Thyroid gland (tissue), 4 donors: ENCODE results near the gene PRDM7. TPM values are rescaled to one million over a fixed set of nuclear protein-coding genes. Genes with fewer than 3 reads are reported as not detected.

Experiments used
- DNase-seq, 2 donors: peaks; one replicate each; pipeline ENCODE4 v3.0.0-alpha.2; 2019
- H3K27ac ChIP-seq, 3 donors: fragments of 200-600 bp; sonication (generic); 1 replicate in 2 of 3; 2 replicates in 1 of 3; pipeline ENCODE4 v1.5.1; 2016 to 2019; ENCODE audit warnings: mild to moderate bottlenecking in 1 of 3, moderate library complexity in 1 of 3
- H3K27me3 ChIP-seq: fragments of 200-600 bp; sonication (generic); one replicate; pipeline ENCODE4 v1.5.1; 2019
- H3K36me3 ChIP-seq, 2 donors: fragments of 200-600 bp; sonication (generic); one replicate each; pipeline ENCODE4 v1.5.1; 2016 to 2019
- H3K4me1 ChIP-seq, 2 donors: fragments of 200-600 bp; sonication (generic); one replicate each; pipeline ENCODE4 v1.5.1; 2017 to 2019
- H3K4me3 ChIP-seq, 3 donors: fragments of 200-600 bp; sonication (generic); replicated peaks in 1 of 3; 1 replicate in 2 of 3; 2 replicates in 1 of 3; pipeline ENCODE4 v1.5.1; 2016; ENCODE audit warnings: mild to moderate bottlenecking in 1 of 3
- H3K9me3 ChIP-seq: fragments of 200-600 bp; sonication (generic); one replicate; pipeline ENCODE4 v1.5.1; 2017
- POLR2A ChIP-seq, 2 donors: fragments of 450-650 bp; IDR thresholded peaks; one replicate each; pipeline ENCODE4 v1.6.1; 2017; ENCODE audit warnings: antibody characterized with exemption in 2 of 2, mild to moderate bottlenecking in 2 of 2, moderate library complexity in 1 of 2
- WGBS, 2 donors: methylation state at CpG; one replicate each; pipeline ENCODE4 v1.1.5; 2017; 5-methylcytosine and 5-hydroxymethylcytosine counted together
- intact Hi-C: fragments of 100-400 bp; cut with DNase I; formaldehyde crosslinking; loops from one replicate; pipeline ENCODE4 v1.15.1; 2023
- total RNA-seq, 4 donors: library from RNA; depleted of rRNA; stranded (reverse); fragments of >200 nt; gene quantifications; one replicate each; pipeline ENCODE4 v1.2.3, GENCODE V29; 2016
- TF ChIP-seq, protein P1 (sequence below), 6 experiments: fragments of 200-600 bp in 3 of 6; fragments of 450-650 bp in 3 of 6; sonication (generic) in 3 of 6; IDR thresholded peaks; one replicate each; pipeline ENCODE4 v1.5.1; 2016 to 2019; ENCODE audit warnings: antibody characterized with exemption in 6 of 6, mild to moderate bottlenecking in 2 of 6, inconsistent platforms in 1 of 6, moderate library complexity in 1 of 6

PRDM7 gene
- total RNA-seq, 4 donors from 2014 or later, result not detected

DNA sequence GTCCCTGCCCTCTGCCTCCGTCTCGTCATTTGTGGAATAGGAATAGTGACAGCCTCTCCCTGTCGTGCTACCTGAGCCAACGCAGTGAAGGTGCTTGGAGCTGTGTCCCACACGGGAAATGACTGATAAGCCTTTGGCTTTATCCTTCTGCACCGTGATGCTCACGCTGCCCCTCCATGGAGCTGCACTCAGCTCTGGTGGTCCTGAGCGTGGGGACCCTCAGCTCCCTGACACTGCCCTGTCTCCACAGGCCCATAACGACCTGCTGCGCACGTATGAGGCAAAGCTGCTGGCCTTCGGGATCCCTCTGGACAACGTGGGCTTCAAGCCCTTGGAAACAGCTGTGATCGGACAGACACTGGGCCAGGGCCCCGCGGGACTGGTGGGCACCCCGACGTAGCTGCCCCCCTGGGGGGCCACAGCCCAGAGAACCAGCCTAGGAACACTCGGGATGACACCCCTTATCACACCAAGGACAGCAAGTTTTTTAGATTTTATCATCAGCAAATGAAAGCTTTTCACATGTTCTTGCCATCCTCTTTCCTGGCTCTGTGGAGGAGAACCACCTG, 34.1 kb downstream of the PRDM7 start:
- Histone ChIP-seq H3K9me3 (no peaks in the 10 kb centered on the region), H3K4me1 (peaks cover 11 to 19% of the 10 kb centered on the region in 2 donors), H3K27ac (no peak overlapping the region), H3K36me3 (peaks cover 43% of the 10 kb centered on the region in 2 donors), H3K4me3 (no peak overlapping the region), H3K27me3 (no peaks in the 10 kb centered on the region)
- TF ChIP-seq, protein P1, sequence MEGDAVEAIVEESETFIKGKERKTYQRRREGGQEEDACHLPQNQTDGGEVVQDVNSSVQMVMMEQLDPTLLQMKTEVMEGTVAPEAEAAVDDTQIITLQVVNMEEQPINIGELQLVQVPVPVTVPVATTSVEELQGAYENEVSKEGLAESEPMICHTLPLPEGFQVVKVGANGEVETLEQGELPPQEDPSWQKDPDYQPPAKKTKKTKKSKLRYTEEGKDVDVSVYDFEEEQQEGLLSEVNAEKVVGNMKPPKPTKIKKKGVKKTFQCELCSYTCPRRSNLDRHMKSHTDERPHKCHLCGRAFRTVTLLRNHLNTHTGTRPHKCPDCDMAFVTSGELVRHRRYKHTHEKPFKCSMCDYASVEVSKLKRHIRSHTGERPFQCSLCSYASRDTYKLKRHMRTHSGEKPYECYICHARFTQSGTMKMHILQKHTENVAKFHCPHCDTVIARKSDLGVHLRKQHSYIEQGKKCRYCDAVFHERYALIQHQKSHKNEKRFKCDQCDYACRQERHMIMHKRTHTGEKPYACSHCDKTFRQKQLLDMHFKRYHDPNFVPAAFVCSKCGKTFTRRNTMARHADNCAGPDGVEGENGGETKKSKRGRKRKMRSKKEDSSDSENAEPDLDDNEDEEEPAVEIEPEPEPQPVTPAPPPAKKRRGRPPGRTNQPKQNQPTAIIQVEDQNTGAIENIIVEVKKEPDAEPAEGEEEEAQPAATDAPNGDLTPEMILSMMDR (IDR thresholded peaks at IDR 0.05), result no peak
- no peak for TF ChIP-seq POLR2A (IDR thresholded peaks at IDR 0.05)
- 84 to 89% methylated on average over 15 to 18 of the region's 19 CpGs for WGBS, 2 donors
- intact Hi-C loops, result no loop called here
- DNase-seq, result no peak

DNA sequence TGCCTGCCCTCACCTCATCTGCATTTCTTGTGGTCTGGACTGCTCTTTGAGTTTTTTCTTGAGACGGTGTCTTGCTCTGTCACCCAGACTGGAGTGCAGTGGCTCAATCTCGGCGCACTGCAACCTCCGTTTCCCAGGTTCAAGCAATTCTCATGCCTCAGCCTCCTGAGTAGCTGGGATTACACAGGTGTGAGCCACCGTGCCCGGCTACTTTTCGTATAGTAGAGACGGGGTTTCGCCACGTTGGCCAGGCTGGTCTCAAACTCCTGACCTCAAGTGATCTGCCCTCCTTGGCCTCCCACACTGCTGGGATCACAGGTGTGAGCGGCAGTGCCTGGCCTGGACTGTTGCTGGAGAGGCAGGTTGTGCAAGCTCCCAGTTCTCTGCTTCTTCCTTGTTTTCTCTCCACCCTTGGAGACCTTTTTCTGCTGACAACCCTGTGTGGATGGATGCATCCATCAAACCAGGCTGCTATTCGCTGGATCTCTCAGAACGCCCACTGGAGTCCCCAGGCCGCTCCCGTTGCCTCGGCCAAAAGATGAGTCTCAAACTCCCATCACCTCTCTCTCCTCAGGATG, 35.1 kb downstream of the PRDM7 start:
- no peak for DNase-seq
- Histone ChIP-seq H3K4me1 (peaks cover 6 to 13% of the 10 kb centered on the region in 2 donors), H3K27ac (no peak overlapping the region), H3K9me3 (no peaks in the 10 kb centered on the region), H3K4me3 (no peak overlapping the region), H3K27me3 (no peaks in the 10 kb centered on the region), H3K36me3 (peaks cover 51 to 53% of the 10 kb centered on the region in 2 donors)
- intact Hi-C loops, result no loop called here
- 90 to 96% methylated on average over 16 of the region's 16 CpGs for WGBS, 2 donors
- TF ChIP-seq, protein P1 (IDR thresholded peaks at IDR 0.05), result no peak
- TF ChIP-seq POLR2A (IDR thresholded peaks at IDR 0.05), result no peak

DNA sequence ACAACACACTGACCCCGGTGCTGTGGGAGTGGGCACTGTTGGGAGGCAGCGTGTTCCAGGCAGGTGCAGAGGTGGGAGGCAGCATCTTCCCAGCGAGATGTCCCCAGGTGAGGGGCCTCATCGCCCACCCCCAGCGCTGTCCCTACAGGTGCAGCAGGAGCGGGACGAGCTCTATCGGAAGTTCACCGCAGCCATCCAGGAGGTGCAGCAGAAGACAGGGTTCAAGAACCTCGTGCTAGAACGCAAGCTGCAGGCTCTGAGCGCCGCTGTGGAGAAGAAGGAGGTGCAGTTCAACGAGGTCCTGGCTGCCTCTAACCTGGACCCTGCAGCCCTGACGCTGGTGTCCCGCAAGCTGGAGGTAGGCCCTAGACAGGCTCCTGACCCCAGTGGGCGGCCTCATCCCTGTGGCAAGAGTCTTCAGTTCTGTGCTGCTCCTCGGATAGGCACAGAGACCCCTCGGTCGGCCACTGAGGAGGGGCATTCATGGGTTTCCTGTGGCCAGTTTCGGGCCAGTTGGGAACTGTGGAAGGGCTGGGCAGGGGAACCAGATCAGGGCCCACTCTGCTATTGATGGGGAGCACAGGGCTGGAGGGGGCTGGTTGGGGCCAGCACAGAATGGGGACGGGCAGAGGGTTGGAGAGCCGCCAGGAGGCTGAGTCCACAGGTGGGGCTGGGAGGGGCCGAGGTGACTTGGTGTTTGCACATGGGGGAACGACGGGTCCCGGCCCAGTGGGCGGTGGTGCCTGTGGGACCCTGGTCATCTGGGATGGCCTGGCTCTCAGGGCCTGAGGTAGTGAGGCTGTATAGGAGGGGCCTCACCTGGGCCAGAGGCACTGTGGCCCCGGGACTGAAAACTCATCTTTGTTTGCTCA, 36.7 kb downstream of the PRDM7 start:
- Histone ChIP-seq H3K4me3 (no peak overlapping the region), H3K27ac (no peak overlapping the region), H3K4me1 (peaks cover 0 to 6% of the 10 kb centered on the region in 2 donors), H3K9me3 (no peaks in the 10 kb centered on the region), H3K36me3 (peaks cover 66 to 67% of the 10 kb centered on the region in 2 donors), H3K27me3 (no peaks in the 10 kb centered on the region)
- DNase-seq, result no peak
- TF ChIP-seq POLR2A (IDR thresholded peaks at IDR 0.05), result no peak
- TF ChIP-seq, protein P1 (IDR thresholded peaks at IDR 0.05), result no peak
- WGBS, 2 donors, result 91 to 95% methylated on average over 9 to 28 of the region's 29 CpGs
- intact Hi-C loops, result no loop called here

DNA sequence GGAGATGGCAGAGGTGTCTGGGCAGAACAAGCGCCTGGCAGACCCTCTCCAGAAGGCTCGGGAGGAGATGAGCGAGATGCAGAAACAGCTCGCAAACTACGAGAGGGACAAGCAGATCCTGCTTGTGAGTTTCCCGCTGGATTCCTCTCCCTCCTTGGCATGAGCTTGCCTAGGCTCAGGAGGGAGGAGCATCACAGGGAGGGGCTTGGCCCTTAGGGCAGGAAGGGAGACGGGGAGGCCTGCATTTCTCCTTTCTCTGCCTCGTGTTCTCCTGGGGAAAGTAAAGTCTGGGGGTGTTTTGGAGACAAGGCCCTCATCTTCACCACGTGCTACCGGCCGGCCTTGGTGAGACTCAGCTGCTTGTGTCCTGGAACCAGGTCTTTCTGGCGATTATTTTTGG, 39.9 kb downstream of the PRDM7 start:
- intact Hi-C loops, result no loop called here
- WGBS, 2 donors, result 80 to 87% methylated on average over 12 of the region's 12 CpGs
- Histone ChIP-seq H3K27me3 (no peaks in the 10 kb centered on the region), H3K9me3 (no peaks in the 10 kb centered on the region), H3K4me3 (no peak overlapping the region), H3K36me3 (peaks cover 69 to 71% of the 10 kb centered on the region in 2 donors), H3K27ac (no peak overlapping the region), H3K4me1 (no peaks in the 10 kb centered on the region)
- DNase-seq, result no peak
- TF ChIP-seq, protein P1 (IDR thresholded peaks at IDR 0.05), result no peak
- no peak for TF ChIP-seq POLR2A (IDR thresholded peaks at IDR 0.05)

DNA sequence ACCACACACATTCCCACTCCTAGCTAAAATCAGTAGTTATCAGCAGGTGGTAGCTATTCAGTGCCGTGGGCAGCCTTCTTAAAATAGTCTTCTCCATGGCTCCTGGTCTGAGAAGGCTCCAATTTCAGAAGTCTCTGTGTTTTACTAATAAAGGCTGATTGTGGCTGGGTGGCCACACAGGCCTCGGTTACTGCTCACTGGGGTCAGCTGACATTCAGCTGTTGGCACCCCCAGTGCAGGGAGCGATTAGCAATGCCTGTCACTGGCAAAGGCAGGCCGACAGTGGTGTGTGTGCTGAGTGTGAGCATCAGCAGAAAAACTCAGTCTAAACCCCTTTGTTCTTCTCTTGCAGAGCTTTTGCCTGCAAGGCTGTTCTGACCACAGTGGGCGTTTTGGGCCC, 41.2 kb downstream of the PRDM7 start:
- H3K36me3 ChIP-seq, result peaks cover 74 to 77% of the 10 kb centered on the region in 2 donors

More for the DNA sequence above, 41.2 kb downstream of the PRDM7 start:
- no peaks in the 10 kb centered on the region for H3K4me1 ChIP-seq
- no peak for DNase-seq
- H3K4me3 ChIP-seq, result no peak overlapping the region
- intact Hi-C loops, result no loop called here
- no peaks in the 10 kb centered on the region for H3K9me3 ChIP-seq
- H3K27me3 ChIP-seq, result no peaks in the 10 kb centered on the region
- TF ChIP-seq, protein P1 (IDR thresholded peaks at IDR 0.05), result no peak
- TF ChIP-seq POLR2A (IDR thresholded peaks at IDR 0.05), result no peak
- 90 to 97% methylated on average over 4 to 5 of the region's 5 CpGs for WGBS, 2 donors
- no peak overlapping the region for H3K27ac ChIP-seq
